GM12891 (cell line): ENCODE measurements around the gene C17orf78.
"Not testable (repeated sequence)": the region's sequence is repeated elsewhere in the genome, so short reads cannot be mapped to it uniquely, and the experiment has no call there.

Experiments
- DNase-seq: peaks from one replicate; pipeline ENCODE4 v3.0.0; 2011; ENCODE audit warnings: low spot score; ENCODE audit not compliant: insufficient read length
- FAIRE-seq: peaks from 2 replicates; lab custom pipeline; 2011; peaks lifted over from hg19 to GRCh38; lab: Jason Lieb, UNC
- PAX5 ChIP-seq: IDR thresholded peaks from 2 replicates; pipeline ENCODE4 v1.6.1; 2011; ENCODE audit warnings: low read length, moderate library complexity, mild to moderate bottlenecking; ENCODE audit not compliant: insufficient read depth, severe bottlenecking
- POLR2A ChIP-seq: IDR thresholded peaks from 2 replicates; pipeline ENCODE4 v1.6.1; 2011; ENCODE audit warnings: low read depth, low read length, control low read depth
- POLR2AphosphoS5 ChIP-seq: IDR thresholded peaks from 2 replicates; pipeline ENCODE4 v1.6.1; 2011; ENCODE audit warnings: low read depth, low read length, control low read depth
- POU2F2 ChIP-seq: IDR thresholded peaks from 2 replicates; pipeline ENCODE4 v1.6.1; 2011; ENCODE audit warnings: low read depth, mild to moderate bottlenecking, control low read depth, low read length, moderate library complexity
- SPI1 ChIP-seq: IDR thresholded peaks from 2 replicates; pipeline ENCODE4 v1.6.1; 2011; ENCODE audit warnings: low read depth, low read length, control low read depth
- TAF1 ChIP-seq: IDR thresholded peaks from 2 replicates; pipeline ENCODE4 v1.6.1; 2011; ENCODE audit warnings: low read depth, low read length, control low read depth

Gene C17orf78

DNA sequence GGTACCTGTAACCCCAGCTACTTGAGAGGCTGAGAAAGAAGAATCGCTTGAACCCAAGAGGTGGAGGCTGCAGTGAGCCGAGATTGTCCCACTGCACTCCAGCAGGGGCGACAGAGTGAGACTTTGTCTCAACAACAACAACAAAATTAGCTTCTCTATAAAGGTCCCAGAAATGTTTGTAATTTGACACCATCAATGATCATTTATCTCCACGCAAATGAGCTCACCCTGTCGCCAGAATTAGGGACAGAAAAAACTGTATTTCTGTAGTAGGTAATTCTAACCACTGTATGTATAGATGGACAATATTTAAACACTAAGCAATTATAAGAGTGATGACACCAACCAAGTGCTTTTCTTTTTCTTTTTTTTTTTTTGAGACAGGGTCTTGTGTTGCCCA lies 10.7 kb downstream of the C17orf78 start:
- no peak for FAIRE-seq
- TF ChIP-seq TAF1 (no peak), SPI1 (no peak)
- DNase-seq = no peak

DNA sequence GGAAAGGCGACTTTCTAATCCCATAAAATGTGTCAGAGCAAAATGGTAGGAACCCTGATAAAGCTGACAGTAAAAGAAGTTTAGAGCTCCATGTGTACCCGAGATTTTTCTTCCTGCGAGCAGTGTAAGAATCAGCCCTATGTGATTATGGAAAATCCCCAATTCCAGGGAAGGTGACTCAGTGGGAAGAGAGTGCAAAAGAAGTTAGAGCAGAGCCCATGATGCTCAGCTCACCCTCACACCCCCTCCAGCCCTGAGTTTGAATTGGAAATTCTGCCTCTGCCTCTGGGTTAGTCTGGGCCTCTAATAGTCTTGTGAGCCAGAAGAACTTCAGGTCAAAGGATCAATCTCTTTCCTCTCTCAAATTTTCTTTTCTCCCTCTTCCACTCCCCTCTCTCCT lies 12.5 kb downstream of the C17orf78 start:
- DNase-seq (no peak), FAIRE-seq (no peak)
- TF ChIP-seq POLR2A (no peak), POU2F2 (no peak), POLR2AphosphoS5 (no peak), PAX5 (no peak), SPI1 (no peak)

DNA sequence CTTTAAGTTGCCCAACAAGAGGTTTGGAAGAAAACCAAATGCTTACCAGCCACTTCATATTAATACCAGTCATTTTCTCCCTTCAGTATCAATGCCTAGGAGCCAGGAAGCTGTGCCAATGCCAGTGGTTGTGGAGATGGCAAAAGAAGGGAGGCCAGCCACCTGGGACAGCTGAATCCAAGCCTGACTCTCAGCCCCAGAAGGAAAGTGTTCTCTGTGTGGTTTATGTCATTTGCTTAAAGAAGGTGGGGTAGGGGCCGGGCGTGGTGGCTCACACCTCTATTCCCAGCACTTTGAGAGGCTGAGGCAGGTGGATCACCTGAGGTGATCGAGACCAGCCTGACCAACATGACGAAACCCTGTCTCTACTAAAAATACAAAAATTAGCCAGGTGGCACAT lies 13.4 kb downstream of the C17orf78 start:
- no peak for FAIRE-seq
- TF ChIP-seq POLR2A (no peak), TAF1 (no peak), PAX5 (no peak), POU2F2 (no peak), POLR2AphosphoS5 (no peak), SPI1 (no peak)
- no peak for DNase-seq

DNA sequence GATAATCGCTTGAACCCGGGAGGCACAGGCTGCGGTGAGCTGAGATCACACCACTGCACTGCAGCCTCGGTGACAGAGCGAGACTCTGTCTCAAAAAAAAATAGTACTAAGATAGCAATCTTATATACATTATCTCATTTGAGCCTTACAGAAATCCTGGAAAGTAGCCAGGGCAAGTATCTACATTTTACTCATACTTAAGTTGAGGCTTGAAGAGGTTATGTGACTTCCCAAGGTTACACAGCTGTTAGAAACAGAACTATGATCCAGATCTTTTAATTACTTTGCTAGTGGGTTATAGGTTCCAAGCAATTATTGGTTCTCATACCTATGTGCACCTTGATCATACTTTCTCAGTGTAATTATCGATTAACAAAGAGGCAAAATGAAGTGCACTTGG lies 15.4 kb downstream of the C17orf78 start:
- no peak for FAIRE-seq
- TF ChIP-seq TAF1 (no peak), POU2F2 (no peak), PAX5 (no peak), POLR2A (no peak), SPI1 (no peak), POLR2AphosphoS5 (no peak)
- no peak for DNase-seq

DNA sequence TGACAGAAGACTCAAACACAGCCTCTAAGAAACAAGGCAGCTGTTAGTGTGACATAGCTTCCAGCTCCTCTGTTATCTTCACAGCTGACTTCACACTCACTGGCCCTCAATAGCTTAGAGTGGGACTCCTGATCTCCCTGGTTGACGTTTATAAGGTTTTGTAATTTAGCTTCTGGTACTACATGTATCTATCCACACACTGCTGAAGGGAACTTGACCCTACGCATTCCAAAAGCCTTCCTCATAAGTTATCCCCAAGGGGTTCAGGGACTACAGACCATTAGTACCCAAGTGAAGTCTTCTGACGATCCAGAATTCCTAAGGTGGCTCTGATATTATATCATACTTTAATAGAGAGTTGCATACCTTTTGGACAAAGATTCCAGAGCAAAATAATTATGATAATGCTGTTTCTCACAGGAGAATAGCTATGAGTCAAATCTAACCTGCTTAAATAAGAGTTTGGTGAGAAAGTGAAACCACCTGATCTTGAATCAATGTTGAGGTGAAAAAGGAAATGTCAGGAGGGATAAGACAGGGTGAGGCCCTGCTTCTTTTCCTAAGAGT lies 16.3 kb downstream of the C17orf78 start:
- DNase-seq (peak; percentile 27), FAIRE-seq (no peak)
- TF ChIP-seq SPI1 = no peak
- TF ChIP-seq POLR2AphosphoS5 = no peak
- TF ChIP-seq POU2F2 = no peak
- TF ChIP-seq POLR2A = no peak
- no peak for TF ChIP-seq PAX5
- no peak for TF ChIP-seq TAF1

DNA sequence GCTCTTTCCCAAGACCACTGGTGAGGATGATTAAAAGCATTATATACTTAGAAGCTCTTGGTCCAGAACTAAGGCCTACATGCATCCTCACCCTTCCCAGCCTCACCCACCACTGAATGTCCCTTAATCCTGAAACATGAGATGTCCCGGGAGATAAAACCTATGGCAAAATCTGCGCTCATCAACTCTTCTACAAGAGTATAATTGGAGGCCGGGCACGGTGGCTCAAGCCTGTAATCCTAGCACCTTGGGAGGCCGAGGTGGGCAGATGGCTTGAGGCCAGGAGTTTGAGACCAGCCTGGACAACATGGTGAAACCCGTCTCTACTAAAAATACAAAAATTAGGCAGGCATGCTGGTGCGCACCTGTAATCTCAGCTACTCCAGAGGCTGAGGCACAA lies 17.6 kb downstream of the C17orf78 start:
- FAIRE-seq (no peak), DNase-seq (no peak)
- no peak for TF ChIP-seq POLR2AphosphoS5
- TF ChIP-seq PAX5 = no peak
- TF ChIP-seq TAF1 = no peak
- TF ChIP-seq POLR2A = no peak
- TF ChIP-seq SPI1 = no peak
- TF ChIP-seq POU2F2 = no peak

GRCh38 chr17:37399265-37399803 lies 23.5 kb downstream of the C17orf78 start:
- no peak for DNase-seq

GRCh38 chr17:37400505-37400904 lies 24.7 kb downstream of the C17orf78 start:
- TF ChIP-seq POLR2AphosphoS5 (no peak), POU2F2 (no peak), PAX5 (no peak), TAF1 (no peak), SPI1 (no peak), POLR2A (no peak; the same call in 1 of the 2 replicates)
- no peak for DNase-seq
- FAIRE-seq = no peak

More at GRCh38 chr17:37399265-37399803, 23.5 kb downstream of the C17orf78 start:
- FAIRE-seq = no peak
- TF ChIP-seq POLR2A (no peak), SPI1 (no peak), TAF1 (no peak), POU2F2 (no peak), PAX5 (no peak), POLR2AphosphoS5 (no peak)

GRCh38 chr17:37405522-37405921 lies 29.7 kb downstream of the C17orf78 start:
- FAIRE-seq, DNase-seq: not testable (repeated sequence)

DNA sequence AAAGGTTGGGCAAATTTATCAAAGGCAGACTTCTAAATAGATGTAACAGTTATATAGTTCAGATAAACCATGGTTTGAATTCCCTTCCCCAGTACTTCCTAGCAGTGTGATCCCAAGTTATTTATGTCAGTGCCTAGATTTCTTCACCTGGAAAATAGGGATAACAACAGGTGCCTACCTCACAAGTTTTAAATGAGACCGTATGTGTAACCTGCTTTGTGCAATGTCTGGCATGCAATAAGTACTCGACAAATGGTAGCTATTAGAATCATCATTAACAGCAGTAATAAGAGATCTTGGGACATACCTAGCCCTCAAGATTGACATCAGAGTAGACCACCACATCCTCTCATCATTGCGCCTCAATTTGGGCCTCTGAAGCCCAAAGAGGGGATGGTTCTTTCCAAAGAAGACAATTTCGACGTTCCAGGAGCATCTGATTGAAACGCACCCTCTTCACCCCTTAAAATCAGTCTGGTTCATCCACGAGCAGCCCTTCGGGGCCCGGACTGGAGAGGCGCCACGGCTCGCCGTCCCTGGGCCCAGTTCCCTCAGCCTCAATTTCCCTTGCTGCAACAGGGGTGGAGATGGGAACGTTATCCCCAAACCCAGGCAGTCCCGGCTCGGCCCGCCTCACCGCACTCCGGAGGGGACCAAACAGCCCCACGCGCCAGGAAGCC lies 30.3 kb downstream of the C17orf78 start:
- FAIRE-seq (no peak), DNase-seq (no peak)
- TF ChIP-seq POLR2AphosphoS5 (no peak), PAX5 (no peak), TAF1 (no peak), POLR2A (no peak)
